Measurements from ENCODE around the gene ATG4D.

DNA sequence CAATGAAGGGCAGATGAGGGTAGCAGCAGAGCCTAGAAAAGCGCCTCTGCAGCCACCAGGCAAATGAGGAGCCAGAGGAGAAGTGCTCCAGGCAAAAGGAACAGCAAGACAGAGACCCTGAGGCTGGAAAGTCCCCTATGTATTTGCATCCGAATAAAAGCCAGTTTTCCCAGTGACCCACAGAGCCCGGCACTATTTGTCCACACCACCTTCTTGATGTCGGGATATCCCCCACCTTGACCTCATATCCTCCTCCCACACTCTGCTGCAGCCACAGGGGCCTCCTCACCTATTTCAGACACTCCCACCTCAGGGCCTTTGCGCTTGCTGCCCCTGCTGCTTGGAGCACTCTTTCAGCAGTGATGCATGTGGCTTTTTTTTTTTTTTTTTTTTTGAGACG, 6.6 kb downstream of the ATG4D start:
- TF ChIP-seq, protein P1, sequence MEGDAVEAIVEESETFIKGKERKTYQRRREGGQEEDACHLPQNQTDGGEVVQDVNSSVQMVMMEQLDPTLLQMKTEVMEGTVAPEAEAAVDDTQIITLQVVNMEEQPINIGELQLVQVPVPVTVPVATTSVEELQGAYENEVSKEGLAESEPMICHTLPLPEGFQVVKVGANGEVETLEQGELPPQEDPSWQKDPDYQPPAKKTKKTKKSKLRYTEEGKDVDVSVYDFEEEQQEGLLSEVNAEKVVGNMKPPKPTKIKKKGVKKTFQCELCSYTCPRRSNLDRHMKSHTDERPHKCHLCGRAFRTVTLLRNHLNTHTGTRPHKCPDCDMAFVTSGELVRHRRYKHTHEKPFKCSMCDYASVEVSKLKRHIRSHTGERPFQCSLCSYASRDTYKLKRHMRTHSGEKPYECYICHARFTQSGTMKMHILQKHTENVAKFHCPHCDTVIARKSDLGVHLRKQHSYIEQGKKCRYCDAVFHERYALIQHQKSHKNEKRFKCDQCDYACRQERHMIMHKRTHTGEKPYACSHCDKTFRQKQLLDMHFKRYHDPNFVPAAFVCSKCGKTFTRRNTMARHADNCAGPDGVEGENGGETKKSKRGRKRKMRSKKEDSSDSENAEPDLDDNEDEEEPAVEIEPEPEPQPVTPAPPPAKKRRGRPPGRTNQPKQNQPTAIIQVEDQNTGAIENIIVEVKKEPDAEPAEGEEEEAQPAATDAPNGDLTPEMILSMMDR (IDR thresholded peaks at IDR 0.05; ENCODE audit: insufficient read depth, low read length, poor library complexity, severe bottlenecking), result no peak
- no peak for TF ChIP-seq EZH2phosphoT487 (conservative IDR thresholded peaks at IDR 0.05; ENCODE audit: low read length)
